ENCODE measurements around the gene TUBB4B.

GRCh38 chr9:137224830-137225694 lies 16.0 kb upstream of the TUBB4B start, which contains the start of gene CYSRT1:
- no peak for TF ChIP-seq MAX (IDR thresholded peaks at IDR 0.05; ENCODE audit: low read depth)
- TF ChIP-seq CTCF (IDR thresholded peaks at IDR 0.05), result no peak
- no peak for TF ChIP-seq ZBTB33 (IDR thresholded peaks at IDR 0.05; ENCODE audit: borderline replicate concordance, low read depth)
- TF ChIP-seq TAF1 (IDR thresholded peaks at IDR 0.05; ENCODE audit: borderline replicate concordance, low read depth, low read length), result no peak
- no peak for TF ChIP-seq POLR2AphosphoS5 (IDR thresholded peaks at IDR 0.05; ENCODE audit: low read depth, low read length)
- no peak for TF ChIP-seq GABPA (IDR thresholded peaks at IDR 0.05; ENCODE audit: low read depth)
- TF ChIP-seq TCF12 (IDR thresholded peaks at IDR 0.05), result no peak
- no peak for TF ChIP-seq MXI1 (IDR thresholded peaks at IDR 0.05; ENCODE audit: low read depth, low read length)
- no peak for TF ChIP-seq NFIC (IDR thresholded peaks at IDR 0.05; ENCODE audit: borderline replicate concordance)
- no peak for TF ChIP-seq YY1 (IDR thresholded peaks at IDR 0.05; ENCODE audit: low read depth)
- TF ChIP-seq CHD2 (IDR thresholded peaks at IDR 0.05; ENCODE audit: low read length, partially characterized antibody), result no peak
- TF ChIP-seq RXRA (IDR thresholded peaks at IDR 0.05; ENCODE audit: borderline replicate concordance, low read depth), result no peak

Measured in SK-N-SH (cell line).